Measurements from ENCODE around the gene NPM1.
"Not testable (repeated sequence)": the region's sequence is repeated elsewhere in the genome, so short reads cannot be mapped to it uniquely, and the experiment has no call there.

Gene NPM1

DNA sequence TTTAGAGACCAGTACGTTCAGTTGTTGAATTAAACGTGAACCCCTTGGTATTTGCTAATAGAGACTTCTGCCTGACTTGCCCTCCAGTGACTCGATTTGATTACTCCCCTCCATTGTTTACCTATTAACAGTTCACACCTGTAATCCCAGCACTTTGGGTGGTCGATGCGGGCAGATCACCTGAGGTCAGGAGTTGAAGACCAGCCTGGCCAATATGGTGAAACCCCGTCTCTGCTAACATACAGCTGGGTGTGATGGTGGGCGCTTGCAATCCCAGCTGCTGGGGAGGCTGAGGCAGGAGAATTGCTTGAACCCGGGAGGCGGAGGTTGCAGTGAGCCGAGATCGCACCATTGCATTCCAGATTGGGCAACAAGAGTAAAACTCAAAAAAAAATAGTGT is 8.9 kb downstream of the NPM1 start:
- DNase-seq (ENCODE audit: low spot score in 2 of 2); H3K4me3 Mint-ChIP-seq; H3K9me3 Mint-ChIP-seq; ATAC-seq: not testable (repeated sequence)
- Mint-ChIP-seq H3K27ac (peak overlapping the region; percentile 37), H3K36me3 (peaks cover 100% of the 10 kb centered on the region), H3K4me1 (peaks cover 61% of the 10 kb centered on the region)

DNA sequence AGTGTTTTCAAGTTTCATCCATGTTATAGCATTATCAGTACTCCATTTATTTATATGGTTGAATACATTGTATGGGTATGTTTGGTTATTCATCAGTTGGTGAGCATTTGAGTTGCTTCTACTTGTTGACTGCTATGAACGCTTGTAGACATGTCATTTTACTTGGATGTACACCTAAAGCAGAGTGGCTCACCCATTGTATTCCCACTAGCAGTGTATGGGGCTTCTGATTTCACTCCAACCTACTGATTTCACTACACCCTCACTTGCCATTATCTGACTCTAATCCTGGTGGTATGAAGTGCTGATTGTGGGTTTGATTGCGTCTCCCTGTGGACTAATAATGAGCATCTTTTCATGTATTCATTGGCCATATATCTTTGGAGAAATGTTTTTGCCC is 9.5 kb downstream of the NPM1 start:
- ATAC-seq (peak; percentile 48), DNase-seq (ENCODE audit: low spot score in 2 of 2) (no peak)
- Mint-ChIP-seq H3K36me3 (peaks cover 100% of the 10 kb centered on the region), H3K27ac (peak overlapping the region; percentile 67), H3K9me3 (no peaks in the 10 kb centered on the region), H3K4me1 (peaks cover 55% of the 10 kb centered on the region), H3K4me3 (no peak overlapping the region)

DNA sequence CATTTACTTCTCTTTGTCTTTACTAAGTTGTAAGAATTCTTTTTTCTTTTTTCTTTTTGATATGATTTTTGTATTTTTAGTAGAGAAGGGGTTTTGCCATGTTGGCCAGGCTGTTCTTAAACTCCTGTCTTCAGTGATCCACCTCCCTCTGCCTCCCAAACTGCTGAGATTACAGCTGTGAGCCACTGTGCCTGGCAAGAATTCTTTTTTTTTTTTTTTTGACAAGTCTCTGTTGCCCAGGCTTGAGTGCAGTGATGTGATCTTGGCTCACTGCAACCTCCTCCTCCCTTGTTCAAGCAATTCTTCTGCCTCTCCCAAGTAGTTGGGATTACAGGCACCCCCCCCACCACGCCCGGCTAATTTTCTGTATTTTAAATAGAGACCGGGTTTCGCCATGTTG is 9.9 kb downstream of the NPM1 start:
- DNase-seq (ENCODE audit: low spot score in 2 of 2) = no peak
- no peak overlapping the region for H3K4me3 Mint-ChIP-seq
- H3K9me3 Mint-ChIP-seq = no peaks in the 10 kb centered on the region
- peaks cover 98% of the 10 kb centered on the region for H3K36me3 Mint-ChIP-seq
- peak overlapping the region; percentile 67 for H3K27ac Mint-ChIP-seq
- no peak for ATAC-seq
- H3K4me1 Mint-ChIP-seq = peaks cover 51% of the 10 kb centered on the region

DNA sequence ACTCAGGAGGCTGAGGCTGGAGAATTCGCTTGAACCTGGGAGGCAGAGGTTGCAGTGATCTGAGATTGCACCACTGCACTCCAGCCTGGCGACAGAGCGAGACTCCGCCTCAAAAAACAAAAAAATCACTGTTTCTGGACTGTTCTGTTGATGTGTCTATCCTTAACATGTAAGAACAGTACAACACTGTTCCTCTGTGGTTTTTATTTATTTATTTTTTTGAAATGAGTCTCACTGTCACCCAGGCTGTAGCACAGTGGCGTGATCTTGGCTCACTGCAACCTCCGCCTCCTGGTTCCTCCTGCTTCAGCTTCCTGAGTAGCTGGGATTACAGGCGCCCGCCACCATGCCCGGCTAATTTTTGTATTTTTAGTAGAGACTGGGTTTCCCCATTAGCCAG is 11.0 kb downstream of the NPM1 start:
- peak; percentile 43 for ATAC-seq
- Mint-ChIP-seq H3K4me1 (peaks cover 40% of the 10 kb centered on the region), H3K4me3 (peak overlapping the region; percentile 13), H3K27ac (peak overlapping the region; percentile 67), H3K36me3 (peaks cover 91% of the 10 kb centered on the region)
- not testable (repeated sequence) for H3K9me3 Mint-ChIP-seq; DNase-seq (ENCODE audit: low spot score in 2 of 2)

DNA sequence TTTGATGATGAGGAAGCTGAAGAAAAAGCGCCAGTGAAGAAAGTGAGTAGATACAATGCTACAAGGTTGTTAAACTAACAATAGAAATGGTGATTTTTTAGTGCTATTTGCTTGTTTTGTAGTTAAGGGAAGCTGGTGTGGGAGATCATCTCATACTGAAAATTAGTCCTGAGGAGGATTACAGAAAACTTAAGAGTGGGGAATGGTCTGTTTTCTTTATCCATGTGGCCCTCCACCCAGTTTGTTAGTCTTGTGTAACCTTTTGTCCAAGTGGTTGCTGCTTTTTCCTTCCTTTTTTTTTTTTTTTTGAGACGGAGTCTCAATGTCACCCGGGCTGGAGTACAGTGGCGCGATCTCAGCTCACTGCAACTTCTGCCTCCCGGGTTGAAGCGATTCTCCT is 12.5 kb downstream of the NPM1 start:
- peaks cover 84% of the 10 kb centered on the region for H3K36me3 Mint-ChIP-seq
- DNase-seq (ENCODE audit: low spot score in 2 of 2) (no peak), ATAC-seq (no peak)
- H3K9me3 Mint-ChIP-seq = no peaks in the 10 kb centered on the region
- H3K27ac Mint-ChIP-seq = peak overlapping the region; percentile 6
- peaks cover 36% of the 10 kb centered on the region for H3K4me1 Mint-ChIP-seq
- H3K4me3 Mint-ChIP-seq = no peak overlapping the region

DNA sequence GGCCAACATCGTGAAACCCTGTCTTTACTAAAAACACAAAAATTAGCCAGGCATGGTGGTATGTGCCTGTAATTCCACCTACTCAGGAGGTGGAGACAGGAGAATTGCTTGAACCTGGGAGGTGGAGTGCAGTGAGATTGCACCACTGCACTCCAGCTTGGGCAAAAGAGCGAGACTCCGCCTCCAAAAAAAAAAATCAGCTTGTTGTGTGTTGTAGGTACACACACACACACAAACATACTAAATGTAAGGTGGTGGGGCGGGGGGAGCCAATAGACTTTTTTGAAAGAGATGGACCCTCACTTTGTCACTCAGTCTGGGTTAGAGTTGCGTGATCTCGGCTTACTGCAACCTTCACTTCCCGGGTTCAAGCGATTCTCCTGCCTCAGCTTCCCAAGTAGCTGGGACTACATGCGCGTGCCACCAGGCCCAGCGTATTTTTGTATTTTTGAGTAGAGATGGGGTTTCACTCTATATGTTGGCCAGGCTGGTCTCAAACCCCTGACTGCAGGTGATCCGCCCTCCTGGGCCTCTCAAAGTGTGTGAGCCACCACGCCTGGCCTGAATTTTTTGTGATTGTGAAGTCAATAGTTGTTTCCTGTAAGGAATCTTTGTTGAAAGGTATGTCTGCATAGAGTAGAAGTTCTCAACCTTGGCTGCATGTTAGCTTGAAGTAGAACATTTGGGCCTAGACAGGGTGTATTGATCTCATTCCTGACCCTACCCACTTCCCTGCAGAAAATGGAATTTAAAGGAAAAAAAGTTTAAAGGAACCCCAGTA is 13.7 kb downstream of the NPM1 start:
- Mint-ChIP-seq H3K4me3 (no peak overlapping the region), H3K36me3 (peaks cover 84% of the 10 kb centered on the region), H3K27ac (no peak overlapping the region), H3K9me3 (no peaks in the 10 kb centered on the region), H3K4me1 (peaks cover 42% of the 10 kb centered on the region)
- DNase-seq (ENCODE audit: low spot score in 2 of 2) = no peak
- no peak for ATAC-seq

DNA sequence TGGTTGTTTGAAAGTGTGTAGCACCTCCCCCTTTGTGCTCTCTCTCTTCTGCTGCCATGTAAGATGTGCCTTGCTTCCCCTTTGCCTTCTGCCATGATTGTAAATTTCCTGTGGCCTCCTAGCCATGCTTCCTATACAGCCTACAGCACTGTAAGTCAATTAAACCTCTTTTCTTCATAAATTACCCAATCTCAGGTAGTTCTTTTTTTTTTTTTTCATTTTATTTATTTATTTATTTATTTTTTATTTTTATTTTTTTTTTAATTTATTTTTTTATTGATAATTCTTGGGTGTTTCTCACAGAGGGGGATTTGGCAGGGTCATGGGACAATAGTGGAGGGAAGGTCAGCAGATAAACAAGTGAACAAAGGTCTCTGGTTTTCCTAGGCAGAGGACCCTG is 15.1 kb downstream of the NPM1 start:
- H3K4me3 Mint-ChIP-seq; H3K27ac Mint-ChIP-seq; ATAC-seq; DNase-seq (ENCODE audit: low spot score in 2 of 2); H3K9me3 Mint-ChIP-seq: not testable (repeated sequence)
- Mint-ChIP-seq H3K36me3 (peaks cover 84% of the 10 kb centered on the region), H3K4me1 (peaks cover 42% of the 10 kb centered on the region)

DNA sequence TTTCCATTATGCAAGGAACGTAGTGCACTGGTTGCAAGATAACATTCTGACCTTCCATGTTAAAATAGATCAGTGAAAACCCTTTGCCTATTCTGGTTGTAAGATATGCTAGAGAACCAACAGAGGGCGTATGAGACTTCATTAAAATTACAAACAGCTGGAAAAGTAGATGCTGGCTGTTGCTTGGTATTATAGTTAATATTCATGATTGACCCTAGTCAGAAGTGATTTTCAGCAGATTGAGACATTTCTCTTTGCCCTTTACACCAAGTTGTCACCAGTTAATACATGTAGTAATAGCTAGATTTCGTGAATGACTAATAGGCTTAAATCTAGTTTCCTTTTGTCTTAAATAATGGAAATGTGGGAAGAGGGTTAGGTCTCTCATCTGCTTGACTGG is 18.0 kb downstream of the NPM1 start:
- Mint-ChIP-seq H3K27ac (peak overlapping the region; percentile 48), H3K4me3 (no peak overlapping the region), H3K9me3 (no peaks in the 10 kb centered on the region), H3K36me3 (peaks cover 84% of the 10 kb centered on the region), H3K4me1 (peaks cover 32% of the 10 kb centered on the region)
- ATAC-seq (peak; percentile 32), DNase-seq (ENCODE audit: low spot score in 2 of 2) (no peak)

DNA sequence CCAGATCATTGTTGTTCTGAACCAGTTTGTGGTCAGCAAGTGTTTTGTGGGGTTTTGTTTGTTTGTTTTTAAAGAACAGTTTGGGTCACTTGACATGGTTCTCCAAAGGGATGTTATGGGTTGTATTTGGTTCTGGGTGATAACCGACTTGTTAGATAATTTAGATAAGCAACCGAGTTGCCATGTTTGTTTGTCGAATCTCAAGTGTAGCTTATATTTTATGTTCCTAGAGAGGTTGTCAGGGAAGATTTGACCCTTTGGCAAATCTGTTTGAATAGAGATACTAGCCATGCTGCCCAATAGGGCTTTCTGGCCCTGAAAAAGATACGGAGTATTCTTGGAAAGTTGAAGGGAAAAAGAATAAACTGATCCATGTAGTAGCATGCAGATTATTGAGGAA is 19.6 kb downstream of the NPM1 start:
- no peak for ATAC-seq
- H3K36me3 Mint-ChIP-seq = peaks cover 84% of the 10 kb centered on the region
- H3K4me1 Mint-ChIP-seq = peaks cover 35% of the 10 kb centered on the region
- DNase-seq (ENCODE audit: low spot score in 2 of 2) = no peak
- H3K9me3 Mint-ChIP-seq = no peaks in the 10 kb centered on the region
- no peak overlapping the region for H3K27ac Mint-ChIP-seq
- no peak overlapping the region for H3K4me3 Mint-ChIP-seq

DNA sequence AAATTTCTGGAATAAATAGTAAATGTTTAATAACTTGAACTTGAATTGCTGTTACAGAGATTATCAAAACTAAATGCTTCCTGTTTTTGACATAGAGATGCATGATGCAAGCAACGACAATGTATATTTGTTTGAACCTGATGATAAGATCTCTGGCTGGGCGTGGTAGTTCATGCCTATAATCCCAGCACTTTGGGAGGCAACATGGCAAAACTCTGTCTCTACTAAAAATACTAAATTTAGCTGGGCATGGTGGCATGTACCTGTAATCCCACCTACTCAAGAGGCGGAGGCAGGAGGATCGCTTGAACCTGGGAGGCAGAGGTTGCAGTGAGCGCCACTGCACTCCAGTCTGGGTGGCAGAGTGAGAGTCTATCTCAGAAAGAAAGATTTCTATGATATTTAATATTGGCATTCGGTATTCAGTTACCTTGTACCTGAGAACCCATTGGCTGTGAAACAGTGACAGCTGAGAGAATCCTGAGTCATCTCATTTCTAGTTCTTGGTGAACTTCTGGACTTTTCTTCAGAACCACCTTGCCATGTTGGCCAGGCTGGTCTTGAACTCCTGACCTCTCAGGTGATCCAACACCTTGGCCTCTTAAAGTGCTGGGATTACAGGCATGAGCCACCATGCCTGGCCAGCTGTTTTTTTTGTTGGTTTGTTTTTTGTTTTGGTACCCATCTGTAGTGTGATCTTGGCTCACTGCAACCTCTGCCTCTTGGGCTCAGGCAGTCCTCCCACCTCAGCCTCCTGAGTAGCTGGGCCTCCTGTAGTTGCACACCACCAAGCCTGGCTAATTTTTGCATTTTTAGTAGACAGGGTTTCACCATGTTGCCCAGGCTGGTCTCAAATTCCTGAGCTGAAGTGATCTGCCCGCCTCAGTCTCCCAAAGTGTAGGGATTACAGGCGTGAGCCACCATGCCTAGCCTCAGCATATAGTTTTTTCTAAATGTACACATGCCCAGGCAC is 21.8 kb downstream of the NPM1 start:
- DNase-seq (ENCODE audit: low spot score in 2 of 2) = no peak
- Mint-ChIP-seq H3K9me3 (no peaks in the 10 kb centered on the region), H3K27ac (no peak overlapping the region), H3K4me1 (peaks cover 38% of the 10 kb centered on the region), H3K4me3 (no peak overlapping the region), H3K36me3 (peaks cover 100% of the 10 kb centered on the region)
- no peak for ATAC-seq

DNA sequence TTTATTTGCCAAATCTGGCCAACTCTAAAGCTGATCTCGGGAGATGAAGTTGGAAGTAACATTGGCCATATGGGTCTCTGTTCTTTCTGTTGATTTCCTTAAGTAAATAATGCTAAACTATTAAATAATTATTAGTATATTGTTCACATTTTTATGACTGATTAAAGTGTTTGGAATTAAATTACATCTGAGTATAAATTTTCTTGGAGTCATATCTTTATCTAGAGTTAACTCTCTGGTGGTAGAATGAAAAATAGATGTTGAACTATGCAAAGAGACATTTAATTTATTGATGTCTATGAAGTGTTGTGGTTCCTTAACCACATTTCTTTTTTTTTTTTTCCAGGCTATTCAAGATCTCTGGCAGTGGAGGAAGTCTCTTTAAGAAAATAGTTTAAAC is 22.5 kb downstream of the NPM1 start:
- H3K4me1 Mint-ChIP-seq = peaks cover 38% of the 10 kb centered on the region
- no peaks in the 10 kb centered on the region for H3K9me3 Mint-ChIP-seq
- no peak overlapping the region for H3K27ac Mint-ChIP-seq
- H3K36me3 Mint-ChIP-seq = peaks cover 100% of the 10 kb centered on the region
- no peak for ATAC-seq
- no peak for DNase-seq (ENCODE audit: low spot score in 2 of 2)
- H3K4me3 Mint-ChIP-seq = no peak overlapping the region

DNA sequence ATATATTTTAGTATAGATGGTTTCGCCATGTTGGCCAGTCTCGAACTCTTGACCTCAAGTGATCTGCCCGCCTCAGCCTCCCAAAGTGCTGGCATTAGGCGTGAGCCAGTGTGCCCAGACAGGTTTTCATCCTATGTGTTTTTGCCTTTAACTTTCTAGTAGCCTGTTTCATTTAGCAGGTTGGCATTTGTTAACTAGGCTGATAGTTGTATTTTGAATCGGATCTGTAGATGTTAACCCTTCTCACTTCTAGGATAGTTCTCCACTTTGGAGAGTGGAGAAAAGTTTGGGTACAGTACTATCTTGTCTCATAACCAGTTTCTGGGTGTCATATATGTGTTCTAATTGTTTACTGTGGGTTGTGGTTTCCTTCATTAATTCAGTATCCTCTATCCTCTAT is 24.5 kb downstream of the NPM1 start:
- DNase-seq (ENCODE audit: low spot score in 2 of 2) (no peak), ATAC-seq (no peak)
- Mint-ChIP-seq H3K27ac (no peak overlapping the region), H3K9me3 (no peaks in the 10 kb centered on the region), H3K4me1 (peaks cover 19% of the 10 kb centered on the region), H3K4me3 (no peak overlapping the region), H3K36me3 (peaks cover 88% of the 10 kb centered on the region)

DNA sequence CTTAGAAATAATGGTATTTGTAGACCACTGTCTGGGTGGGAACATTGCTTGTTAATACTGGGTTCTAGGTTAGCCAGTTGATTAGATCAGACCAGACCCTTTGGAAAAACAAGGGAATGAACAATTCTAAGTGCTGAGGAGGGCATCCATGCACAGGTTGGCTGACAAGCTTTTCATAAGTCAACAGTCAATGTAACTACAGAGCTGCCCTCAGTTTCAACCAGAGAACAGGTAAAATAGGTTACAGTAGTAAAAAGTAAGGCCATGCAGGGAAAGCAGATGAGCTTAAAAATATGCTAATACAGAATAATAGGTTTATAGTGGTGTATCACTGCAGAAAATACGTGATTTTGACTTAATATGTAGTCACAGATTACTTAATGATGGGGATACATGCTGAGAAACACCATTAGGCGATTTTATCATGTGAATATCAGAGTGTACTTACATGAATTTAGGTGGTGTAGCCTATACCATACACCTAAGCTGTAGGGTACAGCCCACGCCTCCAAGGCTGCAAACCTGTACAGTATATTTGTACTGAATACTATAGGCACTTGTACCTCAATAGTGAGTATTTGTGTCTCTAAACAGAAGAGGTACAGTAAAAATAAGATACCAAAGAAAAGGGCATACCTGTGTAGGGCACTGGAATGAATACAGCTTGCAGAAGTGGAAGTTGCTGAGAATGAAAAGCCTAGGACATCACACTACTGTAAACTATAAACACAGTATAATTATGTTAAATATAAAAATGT is 25.7 kb downstream of the NPM1 start:
- H3K9me3 Mint-ChIP-seq = no peaks in the 10 kb centered on the region
- H3K4me1 Mint-ChIP-seq = peaks cover 9% of the 10 kb centered on the region
- no peak overlapping the region for H3K4me3 Mint-ChIP-seq
- peaks cover 76% of the 10 kb centered on the region for H3K36me3 Mint-ChIP-seq
- no peak for ATAC-seq
- no peak for DNase-seq (ENCODE audit: low spot score in 2 of 2)
- peak overlapping the region; percentile 43 for H3K27ac Mint-ChIP-seq

DNA sequence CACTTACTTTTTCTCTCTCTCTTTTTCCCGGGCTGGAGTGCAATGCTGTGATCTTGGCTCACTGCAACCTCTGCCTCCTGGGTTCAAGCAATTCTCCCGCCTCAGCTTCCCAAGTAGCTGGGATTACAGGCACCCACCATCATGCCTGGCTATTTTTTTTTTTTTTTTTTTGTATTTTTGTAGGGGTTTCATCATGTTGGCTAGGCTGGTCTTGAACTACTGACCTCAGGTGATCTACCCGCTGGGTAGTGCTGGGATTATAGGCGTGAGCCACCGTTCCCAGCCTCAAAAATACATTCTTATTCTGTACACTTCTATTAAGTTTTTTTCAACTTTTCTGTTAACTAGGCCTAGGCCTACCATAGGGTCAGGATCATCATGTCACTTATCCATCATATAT is 26.3 kb downstream of the NPM1 start:
- not testable (repeated sequence) for DNase-seq (ENCODE audit: low spot score in 2 of 2); H3K4me3 Mint-ChIP-seq; H3K9me3 Mint-ChIP-seq; ATAC-seq
- peaks cover 12% of the 10 kb centered on the region for H3K4me1 Mint-ChIP-seq
- peak overlapping the region; percentile 54 for H3K27ac Mint-ChIP-seq
- peaks cover 70% of the 10 kb centered on the region for H3K36me3 Mint-ChIP-seq

DNA sequence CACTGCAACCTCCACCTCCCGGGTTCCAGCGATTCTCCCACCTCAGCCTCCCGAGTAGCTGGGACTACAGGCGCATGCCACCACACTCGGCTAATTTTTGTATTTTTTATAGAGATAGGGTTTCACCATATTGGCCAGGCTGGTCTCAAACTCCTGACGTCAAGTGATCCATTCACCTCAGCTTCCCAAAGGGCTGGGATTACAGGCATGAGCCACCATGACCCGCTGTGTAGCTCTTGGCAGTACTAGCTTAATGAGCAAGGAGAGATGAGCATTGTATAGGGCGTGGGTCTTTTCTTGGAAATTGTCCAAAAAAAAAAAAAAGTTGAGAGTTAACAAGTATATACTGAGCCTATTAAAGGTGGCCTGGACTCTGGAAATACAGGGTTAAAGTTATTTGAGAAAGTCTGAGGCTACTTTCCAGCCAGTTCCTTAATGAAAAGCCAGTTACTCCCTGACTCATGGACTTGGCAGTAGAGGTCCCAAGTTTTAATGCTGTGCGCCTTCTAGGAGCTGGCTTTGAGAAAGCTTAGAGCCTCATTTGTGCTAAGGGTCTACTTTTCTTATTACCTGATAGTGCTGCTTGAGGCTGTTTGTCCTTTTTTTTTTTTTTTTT is 27.6 kb downstream of the NPM1 start:
- H3K36me3 Mint-ChIP-seq = peaks cover 58% of the 10 kb centered on the region
- H3K4me1 Mint-ChIP-seq = peaks cover 12% of the 10 kb centered on the region
- no peak for DNase-seq (ENCODE audit: low spot score in 2 of 2)
- no peak overlapping the region for H3K4me3 Mint-ChIP-seq
- H3K9me3 Mint-ChIP-seq = no peaks in the 10 kb centered on the region
- ATAC-seq = no peak
- no peak overlapping the region for H3K27ac Mint-ChIP-seq
